Measurements from ENCODE around the gene MPV17L.
"Not testable (repeated sequence)": the region's sequence is repeated elsewhere in the genome, so short reads cannot be mapped to it uniquely, and the experiment has no call there.

MPV17L gene

DNA sequence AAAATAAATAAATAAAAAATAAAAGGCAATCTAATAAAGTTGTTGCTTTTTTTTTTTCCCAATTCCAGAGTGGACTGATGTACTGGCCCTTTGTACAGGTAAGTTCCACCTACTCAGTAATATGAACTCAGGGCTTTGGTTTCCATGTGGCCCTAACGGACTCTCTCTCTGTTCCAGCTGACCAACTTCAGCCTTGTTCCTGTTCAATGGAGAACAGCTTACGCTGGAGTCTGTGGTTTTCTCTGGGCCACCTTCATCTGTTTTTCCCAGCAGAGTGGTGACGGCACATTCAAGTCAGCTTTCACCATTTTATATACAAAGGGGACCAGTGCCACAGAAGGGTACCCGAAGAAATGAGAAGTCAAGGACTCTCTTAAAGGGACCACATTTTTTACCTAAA, 12.2 kb downstream of the MPV17L start:
- not testable (repeated sequence) for DNase-seq (ENCODE audit: extremely low read depth in 1 of 2, low read depth in 1 of 2)

DNA sequence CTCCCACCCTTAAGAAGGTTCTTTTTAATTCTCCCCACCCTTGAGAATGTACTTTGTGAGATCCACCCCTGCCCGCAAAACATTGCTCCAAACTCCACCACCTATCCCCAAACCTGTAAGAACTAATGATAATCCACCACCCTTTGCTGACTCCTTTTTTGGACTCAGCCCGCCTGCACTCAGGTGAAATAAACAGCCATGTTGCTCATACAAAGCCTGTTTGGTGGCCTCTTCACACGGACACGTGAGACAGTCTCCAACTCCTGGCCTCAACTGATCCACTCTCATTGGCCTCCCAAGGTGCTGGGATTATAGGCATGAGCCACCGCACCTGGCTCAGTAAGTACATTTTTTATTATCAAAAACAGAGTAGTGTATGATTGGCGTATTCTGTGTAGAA, 13.9 kb downstream of the MPV17L start:
- DNase-seq (ENCODE audit: extremely low read depth in 1 of 2, low read depth in 1 of 2) = not testable (repeated sequence)

DNA sequence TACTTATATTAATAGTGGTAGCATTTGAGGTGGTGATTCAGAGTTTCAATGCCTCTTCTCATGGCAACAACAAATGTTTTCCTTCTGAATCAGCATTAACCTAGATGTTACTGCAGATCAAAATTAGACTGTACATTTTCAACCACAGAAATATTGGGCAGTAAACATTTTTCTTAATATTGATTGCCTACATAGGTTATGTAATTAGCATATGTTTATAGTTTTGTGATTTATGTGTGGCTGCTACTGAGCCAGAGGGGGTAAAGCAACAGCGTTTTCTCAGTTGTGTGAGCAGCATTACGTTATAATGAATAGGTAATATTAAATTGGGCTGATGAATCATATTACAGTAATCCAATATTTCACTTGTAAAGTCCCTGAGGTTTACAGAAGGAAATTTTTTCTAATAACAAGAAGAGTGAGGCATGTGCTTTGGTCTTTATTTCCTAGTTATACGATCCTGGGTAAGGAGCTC, 20.0 kb downstream of the MPV17L start:
- DNase-seq (ENCODE audit: extremely low read depth in 1 of 2, low read depth in 1 of 2) = no peak

GRCh38 chr16:15417197-15417596, 21.6 kb downstream of the MPV17L start:
- DNase-seq (ENCODE audit: extremely low read depth in 1 of 2, low read depth in 1 of 2) = no peak

- no peak for DNase-seq (ENCODE audit: extremely low read depth in 1 of 2, low read depth in 1 of 2)
Observed at GRCh38 chr16:15418206-15418605, 22.7 kb downstream of the MPV17L start.

GRCh38 chr16:15421696-15422095, 26.1 kb downstream of the MPV17L start:
- DNase-seq (ENCODE audit: extremely low read depth in 1 of 2, low read depth in 1 of 2) = not testable (repeated sequence)

- DNase-seq (ENCODE audit: extremely low read depth in 1 of 2, low read depth in 1 of 2) = no peak
Observed at GRCh38 chr16:15422222-15422621, 26.7 kb downstream of the MPV17L start.

GRCh38 chr16:15425861-15426260, 30.3 kb downstream of the MPV17L start:
- DNase-seq (ENCODE audit: extremely low read depth in 1 of 2, low read depth in 1 of 2) = no peak

DNA sequence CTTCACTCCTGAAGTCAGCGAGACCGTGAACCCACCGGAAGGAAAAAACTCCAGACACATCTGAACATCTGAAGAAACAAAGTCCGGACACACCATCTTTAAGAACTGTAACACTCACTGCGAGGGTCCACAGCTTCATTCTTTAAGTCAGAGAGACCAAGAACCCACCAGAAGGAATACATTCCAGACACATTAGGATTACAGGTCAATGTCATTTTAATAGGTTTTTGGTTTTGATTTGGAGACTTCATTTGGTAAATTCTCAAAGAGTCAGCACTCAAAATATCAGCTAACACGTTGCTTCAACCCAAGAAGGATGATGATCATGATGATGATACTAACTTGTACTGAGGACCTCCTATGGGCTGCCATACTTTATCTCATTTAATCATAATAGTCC, 31.2 kb downstream of the MPV17L start:
- no peak for DNase-seq (ENCODE audit: extremely low read depth in 1 of 2, low read depth in 1 of 2)

DNA sequence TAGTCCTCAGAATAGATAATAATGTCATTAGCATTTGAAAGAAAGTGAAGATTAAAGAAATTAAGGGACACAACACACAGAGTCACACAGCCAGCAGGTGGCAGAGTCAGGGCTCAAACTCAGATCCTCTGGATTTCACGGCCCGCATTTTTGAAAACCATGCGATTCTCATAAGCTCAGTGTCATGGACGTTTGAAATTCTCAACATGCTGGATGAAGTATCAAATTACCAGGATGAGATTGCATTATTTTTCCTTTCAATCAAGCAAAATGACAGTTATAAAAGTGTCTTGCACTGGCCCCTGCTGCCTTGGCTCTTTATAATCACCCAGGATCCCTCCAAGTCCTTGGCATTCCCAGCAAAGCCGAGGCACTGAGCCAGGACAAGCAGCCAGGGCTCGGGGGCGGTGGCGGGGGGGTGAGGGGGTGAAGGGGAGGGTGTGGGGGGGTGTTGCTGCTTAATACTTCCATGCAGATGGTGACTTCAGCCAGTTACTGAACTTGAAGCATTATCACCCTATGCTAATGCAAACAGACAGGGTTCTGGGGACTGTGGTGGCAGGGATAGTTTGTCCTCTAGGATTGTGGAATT, 32.2 kb downstream of the MPV17L start:
- DNase-seq (ENCODE audit: extremely low read depth in 1 of 2, low read depth in 1 of 2) = peak in 1 of 2 donors; percentile 27

DNA sequence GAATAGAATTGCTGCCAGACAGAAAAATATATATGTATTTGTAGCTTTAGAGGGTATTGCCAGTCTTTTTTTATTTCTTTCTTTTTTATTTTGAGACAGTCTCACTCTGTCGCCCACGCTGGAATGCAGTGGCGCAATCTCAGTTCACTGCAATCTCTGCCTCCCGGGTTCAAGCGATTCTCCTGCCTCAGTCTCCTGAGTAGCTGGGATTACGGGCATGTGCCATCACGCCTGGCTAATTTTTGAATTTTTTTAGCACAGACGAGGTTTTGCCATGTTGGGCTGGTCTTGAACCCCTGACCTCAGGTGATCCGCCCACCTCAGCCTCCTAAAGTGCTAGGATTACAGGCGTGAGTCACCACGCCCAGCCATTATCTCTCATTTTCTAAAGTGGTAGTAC, 35.3 kb downstream of the MPV17L start:
- DNase-seq (ENCODE audit: extremely low read depth in 1 of 2, low read depth in 1 of 2) = not testable (repeated sequence)

DNA sequence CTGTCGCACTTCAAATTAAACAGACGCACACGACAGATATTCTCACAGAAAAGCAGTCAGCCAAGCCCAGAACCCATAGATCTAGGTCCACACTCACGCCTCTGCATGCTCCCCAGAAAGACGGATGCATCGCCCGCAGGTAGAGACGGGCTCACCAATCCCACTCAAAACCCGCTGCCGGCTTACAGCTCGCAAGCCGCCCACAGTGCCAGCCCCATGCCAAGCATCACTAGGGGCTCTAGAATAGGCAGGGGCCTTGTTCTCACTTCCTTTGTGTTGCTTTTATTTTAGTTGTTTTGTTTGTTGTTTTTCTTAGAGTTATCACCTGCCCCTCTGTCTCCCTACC, 38.5 kb downstream of the MPV17L start:
- DNase-seq (ENCODE audit: extremely low read depth in 1 of 2, low read depth in 1 of 2) = no peak

DNA sequence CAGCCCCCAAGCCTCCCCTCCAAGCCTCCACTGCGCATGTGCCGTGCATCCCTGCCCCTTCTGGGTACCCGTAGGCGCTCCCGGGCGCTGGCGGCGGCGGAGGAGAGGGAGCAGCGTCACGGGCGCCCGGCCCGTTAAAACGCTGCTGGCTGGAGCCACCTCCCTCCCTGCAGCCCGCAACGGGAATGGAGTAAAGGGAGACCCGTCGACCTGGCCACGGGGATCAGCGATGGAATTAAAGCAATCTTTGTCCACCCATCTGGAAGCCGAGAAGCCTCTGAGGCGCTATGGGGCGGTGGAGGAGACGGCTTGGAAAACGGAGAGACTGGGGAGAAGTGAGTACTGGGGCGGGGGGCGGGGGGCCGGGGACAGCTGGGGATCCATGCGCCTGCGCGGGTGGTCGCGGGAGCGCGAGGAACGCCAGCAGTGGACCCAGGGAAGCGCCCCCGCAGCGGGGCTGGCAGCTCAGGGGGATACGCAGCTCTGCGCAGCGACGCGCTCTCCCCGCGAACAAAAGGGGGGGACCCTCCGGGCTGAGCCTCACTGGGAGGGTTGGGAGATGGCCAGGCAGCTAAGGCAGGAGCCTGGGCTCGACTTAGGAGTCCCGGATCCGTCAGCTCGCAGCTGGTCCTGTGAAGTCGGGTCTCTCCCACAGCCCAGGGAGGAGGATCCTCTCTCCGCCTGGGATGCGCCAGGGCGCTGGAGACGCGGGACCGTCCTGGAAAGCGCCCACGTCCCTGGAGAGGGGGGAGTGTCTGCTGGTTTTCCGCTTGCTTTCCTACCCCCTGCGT, 39.1 kb downstream of the MPV17L start, which contains the start of gene BMERB1:
TSS of gene BMERB1 (plus strand) at position 164 of the 791 bp plus-strand sequence. CDS start at position 230, 66 bp downstream.
- DNase-seq (ENCODE audit: extremely low read depth in 1 of 2, low read depth in 1 of 2) = peak; percentile 33 to 68

DNA sequence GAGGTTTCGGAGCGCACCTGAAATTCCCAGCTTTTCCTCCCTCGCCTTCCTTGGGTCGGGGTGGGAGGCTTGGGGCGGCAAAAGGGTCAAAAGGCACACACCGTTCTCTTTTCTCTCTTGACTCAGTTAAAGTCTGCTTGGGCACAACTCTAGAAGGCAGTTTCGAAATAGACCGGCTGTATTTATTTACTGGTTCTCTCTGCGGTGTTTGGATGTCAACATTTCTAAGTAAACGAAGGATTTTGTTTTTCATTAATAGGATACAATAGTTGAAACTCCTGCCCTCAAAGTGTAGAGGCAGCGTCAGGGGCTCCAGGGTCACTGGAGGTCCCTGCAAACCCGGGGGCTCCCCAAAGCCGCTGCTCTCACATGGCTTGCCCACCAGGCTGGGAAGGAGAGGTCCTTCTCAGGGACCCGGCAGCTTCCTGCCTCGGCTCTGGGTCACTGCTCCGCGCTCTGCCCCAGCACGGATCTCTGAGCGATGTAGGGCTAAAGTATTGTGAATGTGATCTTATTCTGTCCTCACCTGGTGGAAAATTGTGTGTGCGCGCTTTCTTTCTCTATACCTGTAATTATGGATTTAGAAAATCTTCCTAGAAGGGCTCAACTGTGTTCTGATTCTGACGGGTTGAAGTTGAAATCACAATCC, 39.8 kb downstream of the MPV17L start:
- DNase-seq (ENCODE audit: extremely low read depth in 1 of 2, low read depth in 1 of 2) = no peak

GRCh38 chr16:15439102-15439501, 43.5 kb downstream of the MPV17L start:
- DNase-seq (ENCODE audit: extremely low read depth in 1 of 2, low read depth in 1 of 2) = no peak

DNA sequence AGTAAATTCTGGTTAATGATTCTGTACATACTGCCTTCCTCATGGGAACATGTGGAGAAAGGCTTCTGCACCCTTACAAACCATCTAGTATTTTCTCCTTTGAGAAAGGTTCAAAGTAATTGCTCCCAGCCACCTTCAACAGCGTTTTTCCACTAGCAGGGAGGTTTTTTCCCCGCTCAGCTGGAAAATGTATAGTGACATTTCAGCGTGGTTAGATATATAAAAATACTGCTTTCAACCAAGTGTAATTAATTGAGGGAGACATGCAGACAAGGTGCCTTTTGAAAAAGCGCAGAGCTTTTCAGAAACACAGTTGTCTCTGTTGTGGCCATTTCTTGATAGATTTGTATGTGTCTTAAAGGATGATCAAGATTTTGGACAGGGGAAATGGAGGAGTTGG, 44.0 kb downstream of the MPV17L start:
- no peak for DNase-seq (ENCODE audit: extremely low read depth in 1 of 2, low read depth in 1 of 2)

- no peak for DNase-seq (ENCODE audit: extremely low read depth in 1 of 2, low read depth in 1 of 2)
Observed at GRCh38 chr16:15440852-15441251, 45.3 kb downstream of the MPV17L start.

DNA sequence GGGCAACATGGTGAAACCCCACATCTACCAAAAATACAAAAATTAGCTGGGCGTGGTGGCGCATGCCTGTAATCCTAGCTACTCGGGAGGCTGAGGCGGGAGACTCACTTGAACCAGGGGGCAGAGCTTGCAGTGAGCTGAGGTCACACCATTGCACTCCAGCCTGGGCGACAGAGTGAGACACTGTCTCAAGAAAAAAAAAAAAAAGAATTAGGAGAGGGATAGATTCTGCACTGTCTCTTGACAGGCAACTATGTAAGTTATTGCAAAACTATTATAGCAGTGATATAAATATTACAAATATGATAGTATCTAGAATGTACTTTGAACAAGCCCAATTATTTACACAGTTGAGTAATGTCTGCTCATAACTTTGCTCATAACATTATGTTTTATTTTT, 46.6 kb downstream of the MPV17L start:
- DNase-seq (ENCODE audit: extremely low read depth in 1 of 2, low read depth in 1 of 2) = not testable (repeated sequence)

- no peak for DNase-seq (ENCODE audit: extremely low read depth in 1 of 2, low read depth in 1 of 2)
Observed at GRCh38 chr16:15443753-15444152, 48.2 kb downstream of the MPV17L start.

- no peak for DNase-seq (ENCODE audit: extremely low read depth in 1 of 2, low read depth in 1 of 2)
Observed at GRCh38 chr16:15444264-15444663, 48.7 kb downstream of the MPV17L start.

GRCh38 chr16:15445450-15445849, 49.9 kb downstream of the MPV17L start:
- no peak for DNase-seq (ENCODE audit: extremely low read depth in 1 of 2, low read depth in 1 of 2)

DNA sequence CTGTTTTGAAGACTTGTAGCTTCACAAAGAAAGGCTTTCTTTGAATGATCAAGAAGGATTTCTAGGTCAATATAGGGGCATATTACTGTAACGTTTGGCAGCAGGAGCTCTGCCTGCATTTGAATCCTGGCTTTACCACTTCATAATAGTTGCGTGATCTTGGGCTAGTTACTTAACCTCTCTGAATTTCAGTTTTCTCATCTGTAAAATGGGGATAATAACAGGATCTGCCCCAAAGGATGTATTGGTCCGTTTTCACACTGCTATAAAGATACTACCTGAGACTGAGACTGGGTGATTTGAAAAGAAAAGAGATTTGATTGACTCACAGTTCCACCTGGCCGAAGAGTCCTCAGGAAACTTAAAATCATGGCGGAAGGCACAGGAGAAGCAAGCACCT, 51.3 kb downstream of the MPV17L start:
- no peak for DNase-seq (ENCODE audit: extremely low read depth in 1 of 2, low read depth in 1 of 2)

Measured in stimulated activated CD8-positive, alpha-beta memory T cell treated with anti-CD3 and anti-CD28 coated beads, Interleukin-7, amount 100 ng/mL, for 48 hours (primary cell).